ENCODE data around the gene PARP12.

PARP12 gene

GRCh38 chr7:140014123-140014522 is 48.6 kb downstream of the PARP12 start:
- DNase-seq (ENCODE audit: low read depth): no peak

- DNase-seq (ENCODE audit: low read depth): no peak
These were observed 49.1 kb downstream of the PARP12 start for GRCh38 chr7:140013676-140014075.

- no peak for DNase-seq (ENCODE audit: low read depth)
These were observed 52.4 kb downstream of the PARP12 start for GRCh38 chr7:140010194-140010895.

GRCh38 chr7:140009735-140010134 is 53.0 kb downstream of the PARP12 start:
- DNase-seq (ENCODE audit: low read depth): no peak

- DNase-seq (ENCODE audit: low read depth): no peak
These were observed 53.8 kb downstream of the PARP12 start for GRCh38 chr7:140008755-140009610.

GRCh38 chr7:140007051-140007690 is 55.6 kb downstream of the PARP12 start:
- DNase-seq (ENCODE audit: low read depth): no peak

GRCh38 chr7:140006600-140006999 is 56.2 kb downstream of the PARP12 start:
- DNase-seq (ENCODE audit: low read depth): no peak

- no peak for DNase-seq (ENCODE audit: low read depth)
These were observed 56.8 kb downstream of the PARP12 start for GRCh38 chr7:140005754-140006503.

- DNase-seq (ENCODE audit: low read depth): no peak
These were observed 57.4 kb downstream of the PARP12 start for GRCh38 chr7:140005341-140005740.

GRCh38 chr7:140004672-140005071 is 58.1 kb downstream of the PARP12 start:
- DNase-seq (ENCODE audit: low read depth): no peak

GRCh38 chr7:140003913-140004382 is 58.8 kb downstream of the PARP12 start:
- DNase-seq (ENCODE audit: low read depth): no peak

- no peak for DNase-seq (ENCODE audit: low read depth)
These were observed 62.0 kb downstream of the PARP12 start for GRCh38 chr7:140000666-140001268.

- DNase-seq (ENCODE audit: low read depth): no peak
These were observed 63.2 kb downstream of the PARP12 start for GRCh38 chr7:139999516-139999915.

GRCh38 chr7:139998572-139998971 is 64.2 kb downstream of the PARP12 start:
- no peak for DNase-seq (ENCODE audit: low read depth)

- no peak for DNase-seq (ENCODE audit: low read depth)
These were observed 67.5 kb downstream of the PARP12 start for GRCh38 chr7:139995017-139995915.

GRCh38 chr7:139994356-139994755 is 68.4 kb downstream of the PARP12 start:
- no peak for DNase-seq (ENCODE audit: low read depth)

GRCh38 chr7:139993592-139993991 is 69.2 kb downstream of the PARP12 start:
- DNase-seq (ENCODE audit: low read depth): no peak

GRCh38 chr7:139993169-139993568 is 69.6 kb downstream of the PARP12 start:
- DNase-seq (ENCODE audit: low read depth): no peak

GRCh38 chr7:139992353-139993044 is 70.3 kb downstream of the PARP12 start:
- DNase-seq (ENCODE audit: low read depth): no peak

- no peak for DNase-seq (ENCODE audit: low read depth)
These were observed 70.8 kb downstream of the PARP12 start for GRCh38 chr7:139991911-139992310.
